BJ (cell line): ENCODE results near the gene RPAP2. TPM values are rescaled to one million over a fixed set of nuclear protein-coding genes. Genes with fewer than 3 reads are reported as not detected.

Experiments
- CTCF ChIA-PET: fragments of 350-600 bp; formaldehyde crosslinking; extraction: SDS; loops from one replicate; lab custom pipeline; 2021; ENCODE audit warnings: antibody characterized with exemption, inconsistent platforms; lab: Yijun Ruan, JAX
- POLR2A ChIA-PET: fragments of 300-600 bp; sonication (Branson Sonifier 250); formaldehyde crosslinking; extraction: SDS; loops from one replicate; lab custom pipeline; 2021; ENCODE audit warnings: antibody characterized with exemption; lab: Charles Lee
- DNase-seq: peaks from one replicate; pipeline ENCODE4 v3.0.0-alpha.2; 2011; ENCODE audit warnings: low read depth
- H3K27me3 ChIP-seq: 2 replicates; pipeline ENCODE4 v1.6.0; 2011; ENCODE audit warnings: low read length; ENCODE audit not compliant: control insufficient read depth, insufficient read depth
- H3K36me3 ChIP-seq: 2 replicates; pipeline ENCODE4 v1.5.1; 2011; ENCODE audit warnings: low read length; ENCODE audit not compliant: control insufficient read depth, insufficient read depth
- H3K4me3 ChIP-seq: 2 replicates; pipeline ENCODE4 v1.5.1; 2011; ENCODE audit warnings: low read depth, mild to moderate bottlenecking, control low read depth, low read length
- CTCF ChIP-seq: IDR thresholded peaks from 2 replicates; pipeline ENCODE4 v1.5.1; 2011; ENCODE audit warnings: low read depth, mild to moderate bottlenecking, control low read depth, inconsistent platforms, low read length, moderate library complexity; ENCODE audit not compliant: insufficient read depth
- polyA plus RNA-seq: library from polyadenylated mRNA; depleted of rRNA; stranded (reverse); fragments of >200 nt; gene quantifications from 2 replicates; pipeline ENCODE4 v1.2.3, GENCODE V29; 2011

The RPAP2 gene
- polyA plus RNA-seq, 1 experiment, result 4.0 TPM

GRCh38 chr1:92443893-92444292 lies 145.0 kb downstream of the RPAP2 start:
- Histone ChIP-seq H3K27me3 (no peaks in the 10 kb centered on the region), H3K4me3 (no peak overlapping the region), H3K36me3 (no peaks in the 10 kb centered on the region)
- ChIA-PET CTCF (no interaction called here), POLR2A (no interaction called here)
- TF ChIP-seq CTCF, result no peak
- no peak for DNase-seq

- Histone ChIP-seq H3K27me3 (no peaks in the 10 kb centered on the region), H3K36me3 (no peaks in the 10 kb centered on the region), H3K4me3 (no peak overlapping the region)
- TF ChIP-seq CTCF, result no peak
- POLR2A ChIA-PET, result no interaction called here
- DNase-seq, result no peak
- CTCF ChIA-PET, result no interaction called here
Measured at GRCh38 chr1:92444351-92444750, 145.5 kb downstream of the RPAP2 start.

GRCh38 chr1:92445865-92446264 lies 147.0 kb downstream of the RPAP2 start:
- ChIA-PET POLR2A (no interaction called here), CTCF (no interaction called here)
- Histone ChIP-seq H3K36me3 (no peaks in the 10 kb centered on the region), H3K4me3 (no peak overlapping the region), H3K27me3 (no peaks in the 10 kb centered on the region)
- DNase-seq, result no peak
- TF ChIP-seq CTCF, result no peak

GRCh38 chr1:92446546-92446945 lies 147.7 kb downstream of the RPAP2 start:
- H3K27me3 ChIP-seq, result no peaks in the 10 kb centered on the region
- no peaks in the 10 kb centered on the region for H3K36me3 ChIP-seq
- no peak for DNase-seq
- no peak for TF ChIP-seq CTCF
- POLR2A ChIA-PET, result no interaction called here
- no peak overlapping the region for H3K4me3 ChIP-seq
- CTCF ChIA-PET, result no interaction called here

- Histone ChIP-seq H3K27me3 (no peaks in the 10 kb centered on the region), H3K4me3 (no peak overlapping the region), H3K36me3 (no peaks in the 10 kb centered on the region)
- TF ChIP-seq CTCF, result no peak
- CTCF ChIA-PET, result no interaction called here
- no peak for DNase-seq
- POLR2A ChIA-PET, result no interaction called here
Measured at GRCh38 chr1:92447033-92447681, 148.3 kb downstream of the RPAP2 start.
